ENCODE measurements around the gene TMPRSS7.
A peak's percentile ranks its signal among the peaks of the same experiment; 100 is the strongest.
"Not testable (repeated sequence)": the region's sequence is repeated elsewhere in the genome, so short reads cannot be mapped to it uniquely, and the experiment has no call there.

The TMPRSS7 gene

DNA sequence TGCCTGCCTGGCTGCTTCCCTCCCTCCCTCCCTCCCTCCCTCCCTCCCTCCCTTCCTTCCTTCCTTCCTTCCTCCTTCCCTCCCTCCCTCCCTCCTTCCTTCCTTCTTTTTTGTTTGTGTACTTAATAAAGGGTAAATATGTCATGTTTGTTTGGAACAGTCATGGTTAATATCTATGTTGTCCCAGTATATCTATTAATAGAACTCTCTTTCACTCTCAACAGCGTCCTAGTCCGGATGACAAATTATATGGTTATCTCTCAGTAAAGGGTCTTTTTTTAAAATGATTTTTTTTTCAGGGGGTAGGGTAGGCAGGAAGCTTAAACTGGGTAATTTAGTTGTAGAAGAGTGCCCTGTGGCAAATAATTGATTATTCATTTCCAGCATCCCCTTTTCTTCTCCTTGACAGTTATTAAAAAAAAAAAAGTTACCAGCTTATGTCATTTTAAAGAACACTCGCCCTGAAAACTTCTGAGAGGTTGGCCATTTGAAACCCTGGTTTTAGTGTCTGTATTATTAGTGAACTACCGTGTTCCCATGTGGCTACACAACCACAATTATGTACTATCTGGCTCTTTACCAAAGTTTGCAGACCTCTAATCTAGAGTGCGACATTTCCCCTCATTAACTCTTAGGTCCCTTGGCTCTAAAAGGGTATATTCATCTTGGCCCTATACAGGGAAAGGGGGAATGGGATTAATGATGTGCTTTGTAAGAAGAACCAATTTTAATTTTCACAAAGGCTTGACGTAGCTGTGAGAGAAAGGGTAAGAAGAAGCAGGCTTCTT, 22.1 kb upstream of the TMPRSS7 start:
- no peak for DNase-seq

DNA sequence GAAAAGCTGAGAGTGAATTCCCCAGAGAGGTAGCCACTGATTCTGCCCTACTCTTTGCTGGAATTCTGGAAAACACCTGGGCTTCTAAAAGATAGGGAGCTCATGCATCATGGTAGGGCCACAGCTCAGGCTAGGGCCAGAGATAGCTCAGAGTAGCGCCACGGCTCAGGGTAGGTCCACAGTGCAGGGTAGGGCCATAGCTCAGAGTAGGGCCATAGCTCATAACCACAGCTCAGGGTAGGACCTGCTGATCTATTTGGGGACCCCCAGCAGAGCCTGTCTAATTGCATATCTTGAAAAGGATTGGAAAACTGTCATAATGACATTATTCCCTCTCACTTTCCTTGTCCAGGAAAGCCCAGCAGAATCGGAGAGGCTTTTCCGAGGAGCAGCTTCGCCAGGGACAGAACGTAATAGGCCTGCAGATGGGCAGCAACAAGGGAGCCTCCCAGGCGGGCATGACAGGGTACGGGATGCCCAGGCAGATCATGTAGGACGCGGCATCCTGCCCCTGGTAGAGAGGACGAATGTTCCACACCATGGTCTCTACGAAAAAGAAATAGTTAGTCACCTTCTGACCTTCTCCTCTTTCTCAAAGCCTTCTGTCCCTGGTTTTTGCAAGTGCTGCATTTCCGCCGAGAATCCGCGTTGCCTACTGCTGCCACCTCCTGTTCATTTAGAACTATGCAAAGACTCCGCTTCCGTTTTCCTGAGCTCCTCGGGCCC, 21.3 kb upstream of the TMPRSS7 start:
- no peak for DNase-seq

- no peak for DNase-seq
Observed at GRCh38 chr3:112013784-112014143, 20.8 kb upstream of the TMPRSS7 start.

DNA sequence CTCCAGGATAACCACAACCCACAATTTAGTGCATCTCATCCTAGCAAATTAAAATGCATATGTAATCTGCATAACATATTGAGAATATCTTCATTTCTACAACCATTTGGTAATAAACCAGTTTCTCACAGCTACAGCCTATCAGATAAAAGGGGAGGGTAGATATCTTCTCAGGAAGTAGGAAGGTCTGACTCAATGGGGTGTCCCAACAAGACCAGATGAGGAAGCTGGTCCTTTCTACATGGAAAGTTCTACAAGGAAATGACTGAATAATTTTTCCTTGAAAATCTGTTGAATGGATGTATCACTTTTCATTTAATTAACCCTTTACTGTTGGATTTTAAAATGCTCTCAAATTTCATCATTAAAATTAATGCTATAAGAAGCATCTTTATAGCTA, 17.4 kb upstream of the TMPRSS7 start:
- DNase-seq: no peak

- no peak for DNase-seq
Observed at GRCh38 chr3:112018712-112019111, 15.8 kb upstream of the TMPRSS7 start.

DNA sequence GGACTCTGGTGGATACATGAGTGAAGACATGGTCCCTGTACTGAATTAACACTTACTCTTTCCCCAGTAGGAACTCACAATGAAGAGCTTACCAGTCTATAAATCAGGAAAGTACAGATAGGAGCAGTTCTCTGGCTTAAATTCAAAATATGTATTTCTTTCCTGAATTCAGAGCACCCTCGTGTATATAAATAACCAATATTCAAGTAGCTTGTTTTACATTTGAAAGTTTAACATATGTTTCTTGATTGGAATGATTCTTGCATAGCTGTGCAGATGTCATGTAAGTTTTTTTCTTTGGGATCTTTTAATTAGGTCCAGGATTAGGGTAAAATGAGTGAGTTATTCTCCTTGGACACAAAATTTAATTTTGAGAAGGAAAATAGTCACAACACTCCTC, 14.8 kb upstream of the TMPRSS7 start:
- DNase-seq: no peak

DNA sequence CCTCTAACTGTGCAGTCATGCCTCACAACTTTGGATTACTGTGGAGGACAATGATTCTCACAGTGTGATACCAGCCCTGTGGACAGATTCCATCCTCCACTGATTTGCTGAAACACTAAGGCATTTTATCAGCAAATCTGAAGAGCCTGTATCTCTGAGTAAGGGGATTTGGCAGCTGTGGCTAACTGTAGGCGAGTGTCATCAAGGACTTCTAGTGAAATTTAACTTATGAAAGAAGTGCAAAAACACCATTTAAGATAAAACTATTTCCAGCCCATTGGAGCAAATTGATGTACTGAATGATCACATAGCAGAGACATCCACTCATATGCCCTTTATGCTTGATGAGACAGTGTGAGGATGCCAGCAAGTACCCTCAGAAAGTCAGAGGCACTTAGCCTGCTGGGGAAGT, 13.9 kb upstream of the TMPRSS7 start:
- DNase-seq: no peak

- DNase-seq: no peak
Observed at GRCh38 chr3:112027142-112027541, 7.4 kb upstream of the TMPRSS7 start.

GRCh38 chr3:112027826-112028225, 6.7 kb upstream of the TMPRSS7 start:
- no peak for DNase-seq

- DNase-seq: no peak
Observed at GRCh38 chr3:112030901-112031300, 3.6 kb upstream of the TMPRSS7 start.

GRCh38 chr3:112032098-112032731, 2.3 kb upstream of the TMPRSS7 start:
- DNase-seq: peak; percentile 61

DNA sequence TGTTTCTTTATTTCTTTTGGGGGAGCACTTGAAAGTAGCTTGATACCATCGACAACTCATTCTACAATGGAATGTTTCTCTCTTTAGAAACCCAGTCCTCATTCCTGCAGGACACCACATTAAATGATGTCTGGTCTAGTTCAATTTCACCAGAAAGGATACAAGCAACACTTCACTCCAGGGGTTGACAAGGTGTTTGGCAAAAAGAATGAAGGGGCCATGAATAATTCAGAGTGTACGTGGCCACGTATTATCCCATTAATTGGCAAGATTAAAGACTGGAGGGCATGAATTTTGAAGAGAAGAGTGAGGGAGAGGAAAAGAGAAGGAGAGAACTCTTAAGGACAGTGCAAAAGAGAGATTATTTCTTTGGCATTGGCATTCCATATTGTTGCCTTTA, 705 bp downstream of the TMPRSS7 start:
- DNase-seq: no peak

GRCh38 chr3:112037194-112037593, 2.7 kb downstream of the TMPRSS7 start:
- DNase-seq: not testable (repeated sequence)

DNA sequence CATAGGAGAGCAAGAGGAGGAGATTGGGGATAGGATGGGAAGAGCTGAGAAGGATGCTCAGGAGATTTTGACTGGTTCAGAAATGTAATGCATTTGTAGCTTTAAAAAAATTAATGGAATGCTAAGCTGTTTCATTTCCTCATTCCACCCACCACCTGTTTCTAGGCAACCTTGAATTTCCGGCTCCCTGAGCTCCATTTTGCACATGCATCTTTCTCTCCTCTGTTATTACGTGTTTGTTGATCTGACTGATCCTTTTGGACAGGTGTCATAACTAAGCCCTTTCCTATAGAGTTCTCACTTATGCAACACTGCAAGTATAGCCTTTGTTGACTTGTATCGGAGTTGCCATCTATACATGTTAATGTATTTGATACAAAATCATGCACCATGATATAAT, 4.3 kb downstream of the TMPRSS7 start:
- peak; percentile 38 for DNase-seq

GRCh38 chr3:112041321-112041720, 6.8 kb downstream of the TMPRSS7 start:
- no peak for DNase-seq

DNA sequence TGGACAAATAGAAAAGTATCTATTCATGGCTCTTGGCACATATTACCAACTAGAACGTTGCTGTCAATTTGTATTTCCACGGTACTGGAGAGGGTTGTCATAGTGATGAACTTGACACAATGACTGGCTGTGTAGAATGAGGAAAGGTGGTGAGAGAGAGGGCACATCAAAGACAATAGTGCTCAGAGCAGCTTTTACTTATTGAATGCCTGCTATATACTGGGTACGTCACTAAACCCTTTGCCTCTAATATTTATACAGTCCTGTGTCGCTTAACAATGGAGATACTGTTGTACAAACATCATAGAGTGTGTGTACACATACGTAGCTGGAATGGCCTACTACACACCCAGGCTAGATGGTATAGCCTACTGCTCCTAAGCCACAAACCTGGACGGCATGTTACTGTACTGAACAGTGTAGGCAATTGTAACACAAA, 8.3 kb downstream of the TMPRSS7 start:
- peak; percentile 99 for DNase-seq

- peak; percentile 94 for DNase-seq
Observed at GRCh38 chr3:112043621-112044201, 9.2 kb downstream of the TMPRSS7 start.

DNA sequence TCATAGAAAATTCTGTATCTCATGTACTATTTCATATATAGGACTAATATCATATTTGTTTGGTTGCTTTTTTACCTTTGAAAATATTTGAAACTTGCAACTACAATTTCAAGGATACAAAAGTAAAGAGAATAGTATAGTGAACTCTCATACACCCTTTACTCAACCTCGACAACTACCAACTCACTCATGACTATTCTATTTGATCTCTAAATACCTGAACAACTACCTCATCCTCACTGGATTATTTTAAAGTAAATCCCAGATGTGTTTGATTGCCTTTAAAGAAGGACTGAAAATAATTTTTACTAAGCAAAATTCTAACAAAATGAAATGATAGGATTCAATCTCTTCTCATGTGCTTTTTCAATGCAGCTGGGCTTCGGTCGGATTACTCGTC, 12.1 kb downstream of the TMPRSS7 start:
- DNase-seq: no peak

- no peak for DNase-seq
Observed at GRCh38 chr3:112047264-112047663, 12.7 kb downstream of the TMPRSS7 start.

GRCh38 chr3:112048911-112049310, 14.4 kb downstream of the TMPRSS7 start:
- no peak for DNase-seq

DNA sequence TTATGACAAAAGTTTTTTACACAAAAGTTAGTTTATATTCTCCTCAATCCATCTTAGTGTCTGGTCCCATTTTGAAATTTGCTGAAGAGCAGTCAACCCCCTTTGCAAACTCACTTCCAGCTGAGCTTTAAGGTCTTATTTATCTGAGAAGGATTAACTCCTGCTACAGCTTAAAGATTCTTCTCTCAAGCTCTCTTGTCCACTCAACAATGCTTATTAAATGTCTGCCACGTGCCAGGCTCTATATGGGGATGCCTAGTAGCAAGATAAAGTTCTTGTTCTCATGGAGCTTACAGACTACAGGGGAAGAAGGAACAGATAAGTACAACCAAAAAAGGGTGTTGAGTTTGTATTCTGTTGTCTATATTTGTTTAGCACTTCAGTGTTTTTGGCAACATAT, 18.7 kb downstream of the TMPRSS7 start:
- no peak for DNase-seq

DNA sequence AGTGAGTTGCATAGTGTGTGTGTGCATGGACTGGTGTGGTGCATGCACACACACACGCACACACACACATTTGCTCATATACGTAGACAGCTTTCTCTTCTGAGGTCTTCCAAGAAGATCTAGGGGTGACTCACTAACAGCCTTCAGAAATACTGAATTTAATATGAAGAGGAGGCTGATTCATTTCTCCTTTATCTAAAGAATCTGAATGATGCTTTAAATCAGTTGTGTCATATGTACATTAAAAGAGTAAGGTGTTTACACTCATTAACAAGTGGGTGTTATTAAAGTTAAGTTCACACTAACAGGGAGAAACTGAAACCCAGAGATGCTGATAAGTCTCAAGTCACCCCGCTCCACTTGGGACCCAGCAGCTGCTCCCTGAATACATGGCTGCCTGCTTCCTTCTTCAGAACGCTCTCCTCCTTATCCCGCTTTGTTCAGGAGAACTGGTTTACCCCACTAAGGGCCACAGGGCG, 22.0 kb downstream of the TMPRSS7 start:
- no peak for DNase-seq

- no peak for DNase-seq
Observed at GRCh38 chr3:112059497-112059896, 25.0 kb downstream of the TMPRSS7 start.

DNA sequence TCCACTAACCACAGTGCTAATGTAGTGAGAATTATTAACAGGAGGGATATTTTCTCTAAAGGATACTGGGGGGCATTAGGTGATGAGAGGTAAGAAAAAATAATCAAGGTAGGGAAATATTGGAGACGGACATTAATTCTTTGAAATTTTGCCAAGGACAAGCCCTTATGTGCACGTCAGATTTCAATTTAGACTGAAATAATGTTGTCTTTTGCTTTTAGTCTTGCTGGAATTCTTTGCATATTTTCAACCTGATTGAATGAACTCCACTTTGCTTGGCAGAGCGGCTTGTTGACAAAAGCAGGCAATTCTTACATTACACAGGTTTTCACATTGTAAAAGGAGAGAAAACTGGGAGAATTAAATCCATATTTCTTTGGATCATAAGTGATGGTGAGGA, 26.6 kb downstream of the TMPRSS7 start:
- DNase-seq: no peak

All from NCI-H2029 treated with DMSO at 0.1 percent for 48 hours (cell line).